ENCODE results near the gene ERVFRD-1.

DNA sequence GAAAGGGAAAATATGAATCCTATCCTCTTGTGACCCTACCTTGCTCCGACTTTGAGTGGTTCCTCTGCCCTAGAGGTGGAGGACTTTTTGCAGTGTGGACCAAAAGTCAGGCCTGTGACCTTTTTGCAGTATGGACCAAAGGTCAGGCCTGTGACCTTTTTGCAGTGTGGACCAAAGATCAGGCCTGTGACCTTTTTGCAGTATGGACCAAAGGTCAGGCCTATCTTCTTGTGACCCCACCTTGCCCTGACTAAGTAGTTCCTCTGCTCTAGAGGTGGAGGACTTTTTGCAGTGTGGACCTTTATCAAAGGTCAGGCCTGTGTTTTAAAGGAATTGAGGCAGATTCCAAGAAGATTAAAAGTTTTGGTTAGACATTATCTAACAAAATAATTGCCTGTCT, 10.9 kb upstream of the ERVFRD-1 start:
- TF ChIP-seq POLR2A (IDR thresholded peaks at IDR 0.05; ENCODE audit: insufficient read depth in 1 of 2, low read depth in 2 of 2, low read length in 2 of 2) (no peak), ZBTB33 (CRISPR knock-in tag; IDR thresholded peaks at IDR 0.05) (0 out of 2 replicates have a peak, but pooled peaks have one; percentile 30), ZFX (CRISPR knock-in tag; IDR thresholded peaks at IDR 0.05; ENCODE audit: low read depth) (no peak), ZBTB40 (IDR thresholded peaks at IDR 0.05) (no peak), ZBTB40 (CRISPR knock-in tag; IDR thresholded peaks at IDR 0.05) (no peak), CREM (IDR thresholded peaks at IDR 0.05) (no peak), CREM (CRISPR knock-in tag; IDR thresholded peaks at IDR 0.05) (no peak), FOXK1 (CRISPR knock-in tag; IDR thresholded peaks at IDR 0.05; ENCODE audit: borderline replicate concordance, low read depth) (no peak), HDAC2 (CRISPR knock-in tag; IDR thresholded peaks at IDR 0.05) (no peak), KDM4B (CRISPR knock-in tag; IDR thresholded peaks at IDR 0.05) (no peak), ATF6 (CRISPR knock-in tag; conservative IDR thresholded peaks at IDR 0.05) (no peak), GLI4 (CRISPR knock-in tag; IDR thresholded peaks at IDR 0.05; ENCODE audit: borderline replicate concordance) (no peak), NCOA5 (CRISPR knock-in tag; IDR thresholded peaks at IDR 0.05) (no peak), MAFK (conservative IDR thresholded peaks at IDR 0.05 in 1 of 2, IDR thresholded peaks at IDR 0.05 in 1 of 2; ENCODE audit: low read length in 2 of 2) (no peak)
- TF ChIP-seq, protein P1, sequence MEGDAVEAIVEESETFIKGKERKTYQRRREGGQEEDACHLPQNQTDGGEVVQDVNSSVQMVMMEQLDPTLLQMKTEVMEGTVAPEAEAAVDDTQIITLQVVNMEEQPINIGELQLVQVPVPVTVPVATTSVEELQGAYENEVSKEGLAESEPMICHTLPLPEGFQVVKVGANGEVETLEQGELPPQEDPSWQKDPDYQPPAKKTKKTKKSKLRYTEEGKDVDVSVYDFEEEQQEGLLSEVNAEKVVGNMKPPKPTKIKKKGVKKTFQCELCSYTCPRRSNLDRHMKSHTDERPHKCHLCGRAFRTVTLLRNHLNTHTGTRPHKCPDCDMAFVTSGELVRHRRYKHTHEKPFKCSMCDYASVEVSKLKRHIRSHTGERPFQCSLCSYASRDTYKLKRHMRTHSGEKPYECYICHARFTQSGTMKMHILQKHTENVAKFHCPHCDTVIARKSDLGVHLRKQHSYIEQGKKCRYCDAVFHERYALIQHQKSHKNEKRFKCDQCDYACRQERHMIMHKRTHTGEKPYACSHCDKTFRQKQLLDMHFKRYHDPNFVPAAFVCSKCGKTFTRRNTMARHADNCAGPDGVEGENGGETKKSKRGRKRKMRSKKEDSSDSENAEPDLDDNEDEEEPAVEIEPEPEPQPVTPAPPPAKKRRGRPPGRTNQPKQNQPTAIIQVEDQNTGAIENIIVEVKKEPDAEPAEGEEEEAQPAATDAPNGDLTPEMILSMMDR (CRISPR knock-in tag; IDR thresholded peaks at IDR 0.05) = no peak

Data from HepG2 (cell line).